Fibroblast of lung (primary cell): ENCODE measurements around the gene PRKCA. TPM values are rescaled to one million over a fixed set of nuclear protein-coding genes. Genes with fewer than 3 reads are reported as not detected.

Experiments
- DNase-seq, 2 donors: peaks; one replicate each; pipeline versions ENCODE4 v3.0.0 to v3.0.0-alpha.2; 2010; ENCODE audit warnings: low read depth in 2 of 2
- H2AFZ ChIP-seq: 2 replicates; pipeline ENCODE4 v1.5.1; 2012; ENCODE audit warnings: low read length, control low read depth, inconsistent platforms
- H3K27ac ChIP-seq: 2 replicates; pipeline ENCODE4 v1.5.1; 2011; ENCODE audit warnings: low read length, control low read depth; ENCODE audit not compliant: insufficient read depth
- H3K27me3 ChIP-seq: 2 replicates; pipeline ENCODE4 v1.5.1; 2011; ENCODE audit warnings: mild to moderate bottlenecking, low read length; ENCODE audit not compliant: control insufficient read depth, insufficient read depth
- H3K36me3 ChIP-seq: 2 replicates; pipeline ENCODE4 v1.5.1; 2011; ENCODE audit warnings: low read length; ENCODE audit not compliant: control insufficient read depth, insufficient read depth
- H3K4me1 ChIP-seq: 2 replicates; pipeline ENCODE4 v1.5.1; 2011; ENCODE audit warnings: low read length; ENCODE audit not compliant: control insufficient read depth, insufficient read depth; ENCODE audit errors: extremely low read depth
- H3K4me2 ChIP-seq: 2 replicates; pipeline ENCODE4 v1.5.1; 2011; ENCODE audit warnings: low read length, control low read depth; ENCODE audit not compliant: insufficient read depth; ENCODE audit errors: extremely low read depth
- H3K4me3 ChIP-seq, 4 experiments: fragments of 200-600 bp in 1 of 4; sonication (generic) in 1 of 4; replicated peaks in 1 of 4; 2 replicates each; pipeline ENCODE4 v1.5.1; 2011 to 2016; ENCODE audit warnings: low read length in 4 of 4, low read depth in 3 of 4, mild to moderate bottlenecking in 3 of 4, control low read depth in 2 of 4, inconsistent platforms in 1 of 4, mixed read lengths in 1 of 4; ENCODE audit not compliant: insufficient read depth in 1 of 4; ENCODE audit errors: control extremely low read depth in 1 of 4
- H3K79me2 ChIP-seq: 2 replicates; pipeline ENCODE4 v1.5.1; 2012; ENCODE audit warnings: mild to moderate bottlenecking, low read length, inconsistent platforms; ENCODE audit not compliant: control insufficient read depth, insufficient read depth
- H3K9ac ChIP-seq: 2 replicates; pipeline ENCODE4 v1.5.1; 2011; ENCODE audit warnings: mild to moderate bottlenecking, low read length, control low read depth; ENCODE audit not compliant: insufficient read depth
- H3K9me3 ChIP-seq: 2 replicates; pipeline ENCODE4 v1.5.1; 2012; ENCODE audit warnings: low read depth, low read length; ENCODE audit not compliant: control insufficient read depth, insufficient read depth
- H4K20me1 ChIP-seq: 2 replicates; pipeline ENCODE4 v1.5.1; 2011; ENCODE audit warnings: low read length; ENCODE audit not compliant: control insufficient read depth, insufficient read depth; ENCODE audit errors: extremely low read depth
- EZH2 ChIP-seq: IDR thresholded peaks from 2 replicates; pipeline ENCODE4 v1.5.1; 2012; ENCODE audit warnings: low read length, control low read depth, mild to moderate bottlenecking; ENCODE audit errors: missing control alignments
- polyA plus RNA-seq, 2 donors: library from polyadenylated mRNA; depleted of rRNA in 1 of 2; stranded (reverse) in 1 of 2; unstranded in 1 of 2; fragments of >200 nt; gene quantifications; 2 replicates each; pipeline ENCODE4 v1.2.1, GENCODE V29; 2011 to 2012; ENCODE audit warnings: missing spikeins in 1 of 2
- total RNA-seq: library from RNA; depleted of rRNA; stranded (reverse); fragments of >200 nt; gene quantifications from 2 replicates; pipeline ENCODE4 v1.2.1, GENCODE V29; 2014
- TF ChIP-seq, protein P1 (sequence below), 2 donors: IDR thresholded peaks in 1 of 2; conservative IDR thresholded peaks in 1 of 2; 1 replicate in 1 of 2; 2 replicates in 1 of 2; pipeline ENCODE4 v1.5.1; 2011 to 2012; ENCODE audit warnings: low read length in 2 of 2, control low read depth in 1 of 2, inconsistent platforms in 1 of 2, low read depth in 1 of 2, mild to moderate bottlenecking in 1 of 2

Gene PRKCA
- total and polyA plus RNA-seq, 2 donors (not counting 1 experiment from before 2014, with no cell fraction given) = 34.0 to 74.2 TPM

DNA sequence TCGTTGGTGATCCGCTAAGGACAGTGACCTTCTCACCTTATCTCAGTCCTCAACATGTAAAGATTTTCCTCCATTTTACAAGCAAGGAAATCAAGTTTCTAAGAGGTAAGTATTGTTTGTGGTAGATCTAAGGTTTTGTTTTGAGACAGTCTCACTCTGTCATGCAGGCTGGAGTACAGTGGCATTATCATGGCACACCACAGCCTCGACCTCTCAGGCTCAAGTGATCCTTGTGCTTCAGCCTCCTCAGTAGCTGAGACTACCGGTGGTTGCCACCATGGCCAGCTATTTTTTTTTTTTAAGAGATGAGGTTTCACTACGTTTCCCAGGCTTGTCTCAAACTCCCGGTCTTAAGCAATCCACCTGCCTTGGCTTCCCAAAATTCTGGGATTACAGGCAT, 34.9 kb downstream of the PRKCA start:
- H3K27ac ChIP-seq = no peak overlapping the region

DNA sequence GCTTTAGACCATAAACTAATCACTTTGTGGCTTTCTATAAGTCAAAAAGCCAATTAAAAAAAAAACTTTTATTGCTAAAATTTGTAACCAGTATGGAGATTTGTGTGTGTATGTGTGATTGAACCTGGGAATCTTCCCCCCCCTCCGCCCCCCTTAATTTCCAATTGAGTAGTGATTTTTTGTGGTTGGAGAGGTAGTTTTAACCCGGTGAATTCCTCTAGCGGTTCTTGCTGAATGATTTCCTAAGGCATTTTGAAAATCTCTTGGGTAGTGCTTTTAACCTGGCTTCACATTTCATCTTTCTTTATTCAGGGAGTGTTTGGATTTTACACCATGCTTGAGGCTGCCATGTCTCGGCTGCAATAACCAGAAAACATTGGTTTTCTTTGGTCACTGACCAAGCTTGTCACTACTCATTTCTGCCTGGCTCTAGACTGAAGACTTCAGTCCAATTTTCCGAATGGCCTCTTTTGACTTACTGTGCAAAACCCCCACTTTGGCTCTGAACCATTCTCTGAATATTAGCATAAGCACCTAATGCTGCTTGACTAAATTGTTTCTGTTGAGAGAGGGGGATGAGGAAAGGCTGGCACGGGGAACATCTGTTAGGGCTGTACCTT, 35.6 kb downstream of the PRKCA start:
- Histone ChIP-seq H3K9ac (no peak overlapping the region), H2AFZ (no peak overlapping the region), H3K36me3 (no peaks in the 10 kb centered on the region), H3K4me2 (no peak overlapping the region), H4K20me1 (no peaks in the 10 kb centered on the region), H3K4me3 (no peak overlapping the region), H3K9me3 (no peaks in the 10 kb centered on the region), H3K79me2 (peaks cover 71% of the 10 kb centered on the region), H3K4me1 (peaks cover 4% of the 10 kb centered on the region), H3K27me3 (no peaks in the 10 kb centered on the region), H3K27ac (no peak overlapping the region)
- TF ChIP-seq EZH2 = no peak
- TF ChIP-seq, protein P1, sequence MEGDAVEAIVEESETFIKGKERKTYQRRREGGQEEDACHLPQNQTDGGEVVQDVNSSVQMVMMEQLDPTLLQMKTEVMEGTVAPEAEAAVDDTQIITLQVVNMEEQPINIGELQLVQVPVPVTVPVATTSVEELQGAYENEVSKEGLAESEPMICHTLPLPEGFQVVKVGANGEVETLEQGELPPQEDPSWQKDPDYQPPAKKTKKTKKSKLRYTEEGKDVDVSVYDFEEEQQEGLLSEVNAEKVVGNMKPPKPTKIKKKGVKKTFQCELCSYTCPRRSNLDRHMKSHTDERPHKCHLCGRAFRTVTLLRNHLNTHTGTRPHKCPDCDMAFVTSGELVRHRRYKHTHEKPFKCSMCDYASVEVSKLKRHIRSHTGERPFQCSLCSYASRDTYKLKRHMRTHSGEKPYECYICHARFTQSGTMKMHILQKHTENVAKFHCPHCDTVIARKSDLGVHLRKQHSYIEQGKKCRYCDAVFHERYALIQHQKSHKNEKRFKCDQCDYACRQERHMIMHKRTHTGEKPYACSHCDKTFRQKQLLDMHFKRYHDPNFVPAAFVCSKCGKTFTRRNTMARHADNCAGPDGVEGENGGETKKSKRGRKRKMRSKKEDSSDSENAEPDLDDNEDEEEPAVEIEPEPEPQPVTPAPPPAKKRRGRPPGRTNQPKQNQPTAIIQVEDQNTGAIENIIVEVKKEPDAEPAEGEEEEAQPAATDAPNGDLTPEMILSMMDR (conservative IDR thresholded peaks at IDR 0.05 in 1 of 2, IDR thresholded peaks at IDR 0.05 in 1 of 2; ENCODE audit: low read depth in 1 of 2, low read length in 2 of 2) = no peak
- DNase-seq = peak in 1 of 2 donors; percentile 52

More for the DNA sequence above, 34.9 kb downstream of the PRKCA start:
- no peak overlapping the region for H3K9ac ChIP-seq
- H3K79me2 ChIP-seq = peaks cover 72% of the 10 kb centered on the region
- peaks cover 4% of the 10 kb centered on the region for H3K4me1 ChIP-seq
- H3K36me3 ChIP-seq = no peaks in the 10 kb centered on the region
- no peak for TF ChIP-seq EZH2
- TF ChIP-seq, protein P1 (conservative IDR thresholded peaks at IDR 0.05 in 1 of 2, IDR thresholded peaks at IDR 0.05 in 1 of 2; ENCODE audit: low read depth in 1 of 2, low read length in 2 of 2) = no peak
- no peak for DNase-seq
- H3K4me3 ChIP-seq = no peak overlapping the region
- H3K27me3 ChIP-seq = no peaks in the 10 kb centered on the region
- no peaks in the 10 kb centered on the region for H3K9me3 ChIP-seq
- H2AFZ ChIP-seq = no peak overlapping the region
- H4K20me1 ChIP-seq = no peaks in the 10 kb centered on the region
- H3K4me2 ChIP-seq = no peak overlapping the region

- Histone ChIP-seq H3K4me2 (peak overlapping the region; percentile 50), H3K4me3 (no peak overlapping the region), H3K79me2 (peaks cover 74% of the 10 kb centered on the region)
Observed at GRCh38 chr17:66338937-66339336, 36.5 kb downstream of the PRKCA start.

More at GRCh38 chr17:66338937-66339336, 36.5 kb downstream of the PRKCA start:
- no peaks in the 10 kb centered on the region for H3K36me3 ChIP-seq
- H3K9me3 ChIP-seq = no peaks in the 10 kb centered on the region
- TF ChIP-seq EZH2 = no peak
- TF ChIP-seq, protein P1 (conservative IDR thresholded peaks at IDR 0.05 in 1 of 2, IDR thresholded peaks at IDR 0.05 in 1 of 2; ENCODE audit: low read depth in 1 of 2, low read length in 2 of 2) = no peak
- H3K9ac ChIP-seq = no peak overlapping the region
- H3K4me1 ChIP-seq = peaks cover 6% of the 10 kb centered on the region
- no peaks in the 10 kb centered on the region for H3K27me3 ChIP-seq
- DNase-seq = no peak
- H4K20me1 ChIP-seq = no peaks in the 10 kb centered on the region
- H3K27ac ChIP-seq = no peak overlapping the region
- no peak overlapping the region for H2AFZ ChIP-seq
